HL-60 (cell line): Measurements from ENCODE around the gene SOX18.

Experiments used
- DNase-seq, 2 experiments: peaks; one replicate each; pipeline ENCODE4 v3.0.0-alpha.2; 2010 to 2020; ENCODE audit warnings: low read depth in 1 of 2, low spot score in 1 of 2
- H3K27ac ChIP-seq: fragments of 250-450 bp; sonication (Bioruptor Pico); replicated peaks from 2 replicates; pipeline ENCODE4 v1.5.1; 2020; ENCODE audit warnings: mild to moderate bottlenecking, moderate library complexity
- H3K27me3 ChIP-seq: fragments of 250-450 bp; sonication (Bioruptor Pico); 2 replicates; pipeline ENCODE4 v1.5.1; 2021; ENCODE audit warnings: mild to moderate bottlenecking, moderate library complexity; ENCODE audit not compliant: insufficient read depth, poor library complexity, severe bottlenecking
- H3K4me3 ChIP-seq: replicated peaks from 2 replicates; pipeline ENCODE4 v1.5.1; 2011; ENCODE audit warnings: mild to moderate bottlenecking, control low read depth, low read length; ENCODE audit not compliant: insufficient read depth
- GABPA ChIP-seq: IDR thresholded peaks from 2 replicates; pipeline ENCODE4 v1.6.1; 2012; ENCODE audit warnings: low read depth
- POLR2AphosphoS5 ChIP-seq: IDR thresholded peaks from 2 replicates; pipeline ENCODE4 v1.6.1; 2012; ENCODE audit warnings: low read depth
- SPI1 ChIP-seq: IDR thresholded peaks from 2 replicates; pipeline ENCODE4 v1.6.1; 2012; ENCODE audit warnings: low read depth, mild to moderate bottlenecking, borderline replicate concordance
- TF ChIP-seq, protein P1 (sequence below): IDR thresholded peaks from 2 replicates; pipeline ENCODE4 v1.6.1; 2012; ENCODE audit warnings: low read depth; ENCODE audit not compliant: insufficient replicate concordance
- TF ChIP-seq, protein P2 (sequence below): IDR thresholded peaks from one replicate; pipeline ENCODE4 v1.5.1; 2011; ENCODE audit warnings: low read length, control low read depth, inconsistent platforms; ENCODE audit not compliant: insufficient read depth

The SOX18 gene

DNA sequence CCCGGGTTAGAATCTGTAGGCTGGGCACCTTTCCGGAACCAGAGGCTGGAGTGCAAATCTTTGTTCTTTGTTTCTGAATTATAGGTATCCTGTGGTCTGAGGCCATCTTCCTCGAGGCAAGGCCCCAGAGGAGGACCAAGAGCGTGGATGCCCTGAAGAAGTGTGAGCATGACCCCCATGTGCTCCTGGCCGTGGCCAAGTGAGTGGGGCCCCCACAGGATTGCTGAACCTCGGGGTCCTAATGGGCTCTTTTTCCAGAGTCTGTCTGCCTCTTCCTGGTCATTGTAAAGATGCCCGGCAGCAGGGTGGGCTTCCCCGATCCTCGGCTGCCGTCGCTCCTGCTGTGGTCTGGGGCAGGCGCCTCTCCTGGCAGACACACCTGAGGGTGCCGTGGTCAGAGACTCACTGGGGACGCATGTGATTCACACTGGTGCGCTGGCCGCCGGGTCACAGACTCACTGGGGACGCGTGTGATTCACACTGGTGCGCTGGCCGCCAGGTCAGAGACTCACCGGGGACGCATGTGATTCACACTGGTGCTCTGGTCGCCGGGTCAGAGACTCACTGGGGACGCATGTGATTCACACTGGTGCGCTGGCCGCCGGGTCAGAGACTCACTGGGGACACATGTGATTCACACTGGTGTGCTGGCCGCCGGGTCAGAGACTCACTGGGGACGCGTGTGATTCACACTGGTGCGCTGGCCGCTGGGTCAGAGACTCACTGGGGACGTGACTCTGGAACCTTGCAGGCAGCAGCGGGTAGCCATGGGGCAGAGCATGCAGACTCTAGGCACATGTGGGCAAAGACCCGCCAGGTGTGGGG lies 19.9 kb downstream of the SOX18 start:
- DNase-seq = no peak
- H3K27me3 ChIP-seq = no peaks in the 10 kb centered on the region
- no peak for TF ChIP-seq SPI1
- TF ChIP-seq, protein P1, sequence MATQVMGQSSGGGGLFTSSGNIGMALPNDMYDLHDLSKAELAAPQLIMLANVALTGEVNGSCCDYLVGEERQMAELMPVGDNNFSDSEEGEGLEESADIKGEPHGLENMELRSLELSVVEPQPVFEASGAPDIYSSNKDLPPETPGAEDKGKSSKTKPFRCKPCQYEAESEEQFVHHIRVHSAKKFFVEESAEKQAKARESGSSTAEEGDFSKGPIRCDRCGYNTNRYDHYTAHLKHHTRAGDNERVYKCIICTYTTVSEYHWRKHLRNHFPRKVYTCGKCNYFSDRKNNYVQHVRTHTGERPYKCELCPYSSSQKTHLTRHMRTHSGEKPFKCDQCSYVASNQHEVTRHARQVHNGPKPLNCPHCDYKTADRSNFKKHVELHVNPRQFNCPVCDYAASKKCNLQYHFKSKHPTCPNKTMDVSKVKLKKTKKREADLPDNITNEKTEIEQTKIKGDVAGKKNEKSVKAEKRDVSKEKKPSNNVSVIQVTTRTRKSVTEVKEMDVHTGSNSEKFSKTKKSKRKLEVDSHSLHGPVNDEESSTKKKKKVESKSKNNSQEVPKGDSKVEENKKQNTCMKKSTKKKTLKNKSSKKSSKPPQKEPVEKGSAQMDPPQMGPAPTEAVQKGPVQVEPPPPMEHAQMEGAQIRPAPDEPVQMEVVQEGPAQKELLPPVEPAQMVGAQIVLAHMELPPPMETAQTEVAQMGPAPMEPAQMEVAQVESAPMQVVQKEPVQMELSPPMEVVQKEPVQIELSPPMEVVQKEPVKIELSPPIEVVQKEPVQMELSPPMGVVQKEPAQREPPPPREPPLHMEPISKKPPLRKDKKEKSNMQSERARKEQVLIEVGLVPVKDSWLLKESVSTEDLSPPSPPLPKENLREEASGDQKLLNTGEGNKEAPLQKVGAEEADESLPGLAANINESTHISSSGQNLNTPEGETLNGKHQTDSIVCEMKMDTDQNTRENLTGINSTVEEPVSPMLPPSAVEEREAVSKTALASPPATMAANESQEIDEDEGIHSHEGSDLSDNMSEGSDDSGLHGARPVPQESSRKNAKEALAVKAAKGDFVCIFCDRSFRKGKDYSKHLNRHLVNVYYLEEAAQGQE = no peak
- TF ChIP-seq GABPA = no peak
- no peak for TF ChIP-seq POLR2AphosphoS5
- TF ChIP-seq, protein P2, sequence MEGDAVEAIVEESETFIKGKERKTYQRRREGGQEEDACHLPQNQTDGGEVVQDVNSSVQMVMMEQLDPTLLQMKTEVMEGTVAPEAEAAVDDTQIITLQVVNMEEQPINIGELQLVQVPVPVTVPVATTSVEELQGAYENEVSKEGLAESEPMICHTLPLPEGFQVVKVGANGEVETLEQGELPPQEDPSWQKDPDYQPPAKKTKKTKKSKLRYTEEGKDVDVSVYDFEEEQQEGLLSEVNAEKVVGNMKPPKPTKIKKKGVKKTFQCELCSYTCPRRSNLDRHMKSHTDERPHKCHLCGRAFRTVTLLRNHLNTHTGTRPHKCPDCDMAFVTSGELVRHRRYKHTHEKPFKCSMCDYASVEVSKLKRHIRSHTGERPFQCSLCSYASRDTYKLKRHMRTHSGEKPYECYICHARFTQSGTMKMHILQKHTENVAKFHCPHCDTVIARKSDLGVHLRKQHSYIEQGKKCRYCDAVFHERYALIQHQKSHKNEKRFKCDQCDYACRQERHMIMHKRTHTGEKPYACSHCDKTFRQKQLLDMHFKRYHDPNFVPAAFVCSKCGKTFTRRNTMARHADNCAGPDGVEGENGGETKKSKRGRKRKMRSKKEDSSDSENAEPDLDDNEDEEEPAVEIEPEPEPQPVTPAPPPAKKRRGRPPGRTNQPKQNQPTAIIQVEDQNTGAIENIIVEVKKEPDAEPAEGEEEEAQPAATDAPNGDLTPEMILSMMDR = no peak
- no peak overlapping the region for H3K27ac ChIP-seq
- H3K4me3 ChIP-seq = no peak overlapping the region

DNA sequence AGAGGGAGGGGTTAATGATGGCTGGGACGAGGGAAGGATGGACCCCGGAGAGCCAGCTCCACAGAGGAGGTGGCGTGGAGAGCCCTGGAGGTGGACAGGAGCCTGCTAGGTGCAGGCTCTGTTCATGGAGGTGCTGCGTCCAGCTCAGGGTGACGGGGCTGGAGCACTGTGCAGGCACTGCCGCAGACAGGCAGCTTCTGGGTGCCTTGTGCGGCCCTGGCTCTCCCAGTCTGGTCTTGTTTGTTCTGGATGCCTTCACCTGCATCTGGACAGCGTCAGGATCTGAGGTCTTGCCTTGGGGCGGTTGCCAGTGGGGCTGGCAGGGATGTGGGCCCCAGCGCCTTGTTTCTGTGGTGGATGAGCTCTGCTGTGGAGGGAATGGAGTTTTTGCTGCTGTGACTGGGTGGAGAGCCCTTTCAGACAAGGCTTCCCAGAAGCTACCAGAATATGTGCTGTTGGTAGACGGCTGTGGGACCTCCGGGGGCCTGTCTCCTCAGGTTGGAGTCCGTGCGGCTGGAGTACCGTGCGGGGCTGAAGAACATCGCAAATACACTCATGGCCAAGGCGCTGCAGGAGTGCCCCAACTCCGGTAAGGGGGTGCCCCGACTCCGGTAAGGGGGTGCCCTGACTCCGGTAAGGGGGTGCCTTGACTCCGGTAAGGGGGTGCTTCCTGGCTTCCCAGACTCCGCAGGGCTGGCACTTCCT lies 21.3 kb downstream of the SOX18 start:
- TF ChIP-seq POLR2AphosphoS5 = no peak
- no peak for TF ChIP-seq SPI1
- TF ChIP-seq, protein P1 = no peak
- TF ChIP-seq, protein P2 = no peak
- no peak for TF ChIP-seq GABPA
- no peak overlapping the region for H3K4me3 ChIP-seq
- no peak overlapping the region for H3K27ac ChIP-seq
- H3K27me3 ChIP-seq = no peaks in the 10 kb centered on the region
- DNase-seq = no peak

DNA sequence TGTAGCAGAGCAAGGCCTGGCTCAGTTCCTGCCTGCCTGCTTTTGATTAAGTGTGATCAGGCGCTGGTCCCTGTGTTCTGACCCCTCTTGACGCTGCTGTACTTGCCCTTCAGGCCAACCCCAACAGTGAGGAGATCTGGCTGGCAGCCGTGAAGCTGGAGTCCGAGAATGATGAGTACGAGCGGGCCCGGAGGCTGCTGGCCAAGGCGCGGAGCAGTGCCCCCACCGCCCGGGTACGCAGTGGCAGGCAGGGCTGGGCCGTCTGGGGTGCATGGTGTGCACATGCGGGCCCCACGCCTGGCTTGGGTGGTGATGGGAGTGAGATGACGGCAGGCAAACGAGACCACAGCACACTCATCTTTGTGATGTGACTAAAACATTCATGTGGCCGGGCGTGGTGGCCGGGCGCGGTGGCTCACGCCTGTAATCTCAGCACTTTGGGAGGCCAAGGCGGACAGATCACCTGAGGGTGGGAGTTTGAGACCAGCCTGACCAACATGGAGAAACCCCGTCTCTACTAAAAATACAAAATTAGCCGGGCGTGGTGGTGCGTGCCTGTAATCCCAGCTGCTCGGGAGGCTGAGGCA lies 23.5 kb downstream of the SOX18 start:
- TF ChIP-seq GABPA (no peak), POLR2AphosphoS5 (no peak), SPI1 (no peak)
- TF ChIP-seq, protein P1 = no peak
- TF ChIP-seq, protein P2 = no peak
- Histone ChIP-seq H3K4me3 (no peak overlapping the region), H3K27ac (no peak overlapping the region), H3K27me3 (no peaks in the 10 kb centered on the region)
- DNase-seq = no peak
